Suppressor macrophage (primary cell): ENCODE results near the gene RGPD5.
"Not testable (repeated sequence)": the region's sequence is repeated elsewhere in the genome, so short reads cannot be mapped to it uniquely, and the experiment has no call there.

Experiments
- DNase-seq, 4 experiments: peaks; one replicate each; pipeline ENCODE4 v3.0.0-alpha.2; 2020 to 2022
- total RNA-seq, 17 experiments: gene quantifications; one replicate each; lab custom pipeline; 2026; ENCODE audit warnings: mixed read lengths in 6 of 17, inconsistent platforms in 3 of 17; lab: John Stamatoyannopoulos, UW

The RGPD5 gene
- 0 to 0.33 (median 0.08) reads per million in 17 experiments for total RNA-seq

GRCh38 chr2:109794074-109794737 is at the start of gene RGPD5:
TSS of gene RGPD5 (plus strand) at chr2:109794305. CDS start at chr2:109794466, 161 bp downstream.
- not testable (repeated sequence) for DNase-seq

- DNase-seq: not testable (repeated sequence)
Measured at GRCh38 chr2:109751572-109751971, 42.5 kb upstream of the RGPD5 start.

DNA sequence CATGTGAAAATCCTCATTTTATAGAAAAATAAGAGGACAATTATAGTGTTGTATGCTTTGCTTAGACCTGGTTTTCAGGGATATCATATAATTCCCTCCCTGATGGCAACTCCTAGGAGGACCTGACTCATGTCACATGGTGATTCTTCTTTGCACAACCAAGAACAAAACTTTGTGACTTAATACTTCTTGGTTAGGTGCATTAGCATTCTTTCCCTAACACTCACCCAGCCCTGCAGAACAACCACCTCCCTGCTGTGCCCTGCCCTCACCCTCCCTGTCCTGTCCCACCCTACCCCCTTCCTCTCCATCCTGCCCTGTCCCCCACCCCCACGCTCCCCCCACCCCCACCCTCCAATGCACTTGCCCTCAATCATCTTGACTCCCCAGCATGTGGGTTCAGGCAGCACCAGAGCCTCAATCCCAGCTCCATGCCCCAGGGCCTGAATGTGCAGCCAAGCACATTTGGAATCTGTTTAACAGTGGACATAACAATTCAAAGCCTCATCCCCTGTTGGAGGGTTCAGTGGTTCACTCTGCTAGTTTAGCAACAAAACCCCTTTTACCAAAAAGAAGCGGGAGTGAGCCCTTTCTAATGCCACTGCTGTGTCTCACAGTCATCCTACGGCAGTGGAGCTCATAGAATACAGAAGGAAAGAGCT is 36.8 kb upstream of the RGPD5 start:
- not testable (repeated sequence) for DNase-seq

DNA sequence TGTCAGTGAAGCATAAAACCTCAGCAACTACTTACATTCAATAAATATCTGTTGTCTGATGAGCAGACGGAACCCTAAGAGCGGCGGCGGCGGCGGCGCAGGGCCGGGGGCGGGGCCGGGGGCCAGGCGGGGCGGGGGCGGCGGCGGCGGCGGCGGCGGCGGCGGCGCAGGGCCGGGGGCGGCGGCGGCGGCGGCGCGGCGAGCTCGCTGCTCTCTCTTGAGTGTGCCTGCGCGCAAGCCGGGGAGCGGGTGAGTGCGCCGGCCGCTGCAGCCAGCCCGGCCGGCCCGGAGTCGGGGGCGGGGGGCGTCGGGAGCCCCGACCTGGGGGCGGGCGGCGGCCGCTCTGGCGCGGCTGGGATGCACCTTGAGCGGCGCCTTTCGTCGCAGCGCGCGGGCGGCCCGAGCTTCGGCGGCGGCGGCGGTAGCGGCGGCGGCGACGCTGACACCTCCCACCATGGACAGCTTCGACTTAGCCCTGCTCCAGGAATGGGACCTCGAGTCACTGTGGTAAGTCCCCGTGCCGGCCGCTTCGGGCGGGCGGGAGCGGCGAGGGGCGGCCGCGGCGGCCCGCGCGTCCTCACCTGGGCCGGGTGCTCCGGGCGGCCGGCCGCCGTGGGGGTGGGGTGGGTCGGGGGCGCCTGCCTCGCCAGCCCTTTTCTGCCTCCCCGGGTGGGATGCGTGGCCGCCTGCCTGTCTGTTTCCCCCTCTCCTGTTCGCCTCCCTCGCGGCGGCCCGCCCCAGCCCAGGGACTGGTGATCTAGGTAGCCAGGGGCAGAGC is 33.7 kb upstream of the RGPD5 start:
- DNase-seq: not testable (repeated sequence)

DNA sequence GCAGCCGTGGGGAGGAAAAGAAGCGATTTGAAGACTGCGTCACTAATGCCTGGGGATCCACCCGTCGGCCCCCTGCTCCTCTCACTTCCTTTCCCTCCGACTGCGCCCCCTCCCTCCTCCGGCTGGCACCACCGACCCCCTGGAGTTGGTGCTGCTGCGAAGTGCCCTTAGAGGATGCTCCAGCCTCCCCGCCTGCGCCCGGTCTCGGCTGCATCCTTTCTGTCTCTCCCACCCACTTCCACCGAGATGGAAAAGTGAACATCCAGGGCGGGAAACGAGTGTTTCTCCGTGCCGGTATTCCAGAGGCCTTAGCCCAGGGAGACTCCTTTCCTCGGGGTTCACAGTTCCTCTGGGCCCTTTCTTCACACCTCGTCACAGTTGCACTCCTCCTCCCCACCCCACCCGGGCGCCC is 33.1 kb upstream of the RGPD5 start:
- not testable (repeated sequence) for DNase-seq

- not testable (repeated sequence) for DNase-seq
Measured at GRCh38 chr2:109761976-109762375, 32.1 kb upstream of the RGPD5 start.

DNA sequence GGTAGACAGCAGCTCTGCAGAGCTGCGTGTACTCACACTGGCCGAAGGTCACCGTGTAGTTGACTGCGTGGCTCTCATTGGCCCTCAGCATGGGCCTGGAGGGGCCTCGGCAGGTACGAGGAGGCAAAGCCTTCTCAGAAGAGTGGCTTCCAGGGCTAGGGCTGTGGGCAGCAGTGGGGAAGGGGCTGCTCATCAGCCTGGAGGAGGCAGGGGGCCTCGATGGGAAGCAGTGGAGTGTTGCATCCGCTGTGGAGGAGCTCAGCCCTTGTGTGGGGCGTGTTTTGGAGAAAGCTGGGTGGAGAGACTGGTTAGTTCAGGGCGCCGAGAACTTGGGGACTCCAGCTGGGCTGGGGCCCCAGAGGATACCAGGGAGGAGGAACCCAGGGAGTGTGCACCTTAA is 28.0 kb upstream of the RGPD5 start:
- not testable (repeated sequence) for DNase-seq

DNA sequence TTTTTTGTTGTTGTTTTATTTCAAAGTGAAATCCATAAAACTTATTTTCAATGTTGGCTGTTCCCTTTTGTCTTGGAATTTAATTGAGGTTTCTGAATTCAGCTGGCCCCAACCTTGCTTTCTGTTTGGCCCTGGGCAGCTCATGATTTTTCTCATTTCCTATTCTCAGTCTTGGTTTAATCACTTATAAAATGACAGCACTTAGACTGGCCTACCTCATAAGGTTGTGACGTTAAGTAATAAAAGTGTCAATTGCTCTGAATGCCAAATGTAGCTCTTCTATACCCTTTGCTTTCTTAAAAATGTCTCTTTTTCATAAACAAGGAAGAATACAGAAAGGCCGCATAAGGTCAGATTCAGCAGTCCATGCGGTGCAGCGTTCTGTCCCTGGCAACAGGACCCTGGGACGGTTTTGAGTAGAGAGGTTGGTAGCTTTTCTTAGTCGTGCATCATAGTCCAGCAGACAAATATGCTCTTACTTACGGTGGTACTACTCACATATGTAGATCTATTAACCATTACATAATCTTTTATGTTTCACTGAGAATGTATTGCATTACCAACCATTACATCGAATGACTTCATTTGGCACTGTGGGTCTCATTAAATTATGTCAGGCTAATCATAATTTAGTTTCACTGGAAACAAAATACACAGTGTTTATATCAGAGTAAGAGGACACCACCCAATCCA is 27.1 kb upstream of the RGPD5 start:
- not testable (repeated sequence) for DNase-seq

GRCh38 chr2:109768934-109769333 is 25.2 kb upstream of the RGPD5 start:
- not testable (repeated sequence) for DNase-seq

- DNase-seq: not testable (repeated sequence)
Measured at GRCh38 chr2:109779118-109779517, 15.0 kb upstream of the RGPD5 start.

DNA sequence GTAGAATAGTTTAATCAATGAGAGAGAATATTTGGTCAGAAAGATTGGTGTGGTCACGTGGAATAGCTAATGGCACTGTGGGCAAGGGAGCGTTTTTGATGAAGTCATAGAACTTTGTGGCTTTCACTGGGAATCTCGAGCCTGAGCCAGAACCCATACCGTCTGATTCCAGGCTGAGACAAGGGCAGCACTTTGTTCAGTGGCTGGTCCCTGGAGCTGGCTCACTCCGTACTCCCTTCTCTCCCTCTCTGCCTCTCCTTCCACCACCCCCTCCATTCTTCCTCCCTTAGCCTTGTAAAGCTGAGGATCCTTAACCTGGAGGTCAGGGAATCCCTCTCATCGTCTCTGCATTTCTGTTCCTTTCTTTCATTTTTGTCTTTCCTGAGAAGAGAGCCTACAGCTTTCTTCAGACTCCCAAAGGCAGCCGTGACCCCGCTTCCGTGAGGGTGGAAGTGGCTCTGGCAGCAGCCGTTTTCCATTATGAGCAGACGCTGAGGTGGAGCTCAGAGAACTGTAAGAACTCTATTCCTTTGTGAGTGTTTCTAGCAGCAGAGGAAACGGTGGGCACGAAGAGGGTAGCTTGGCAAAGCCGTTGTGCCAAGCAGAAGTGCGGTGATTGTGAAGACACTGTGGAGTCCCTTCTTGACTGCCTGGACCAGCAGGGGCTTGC is 12.8 kb upstream of the RGPD5 start:
- DNase-seq: not testable (repeated sequence)

DNA sequence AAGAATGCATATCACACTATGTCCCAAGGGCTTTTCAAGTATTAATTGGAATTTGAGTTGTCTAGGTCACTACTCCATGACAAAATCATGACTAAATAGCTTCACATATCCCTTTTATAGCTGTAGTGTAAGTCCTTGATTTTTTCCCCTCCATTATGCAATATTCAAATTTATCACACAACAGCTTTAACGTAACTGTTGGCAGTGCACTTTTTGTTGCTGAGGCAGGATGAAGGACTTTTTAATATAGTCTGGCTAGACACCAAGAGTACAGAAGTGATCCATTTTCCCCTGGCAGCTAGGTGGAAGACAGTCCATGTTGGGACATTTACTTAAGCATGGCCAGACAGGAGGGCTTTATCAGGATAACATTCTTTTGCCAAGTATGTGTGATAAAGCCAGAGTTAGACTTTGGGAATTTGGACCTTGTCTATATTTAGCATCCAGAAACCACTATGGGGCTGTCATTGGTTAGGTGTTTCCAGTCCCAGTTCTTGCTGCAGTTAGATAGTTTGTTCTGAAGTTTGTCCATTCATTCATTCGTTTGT is 11.6 kb upstream of the RGPD5 start:
- DNase-seq: not testable (repeated sequence)

DNA sequence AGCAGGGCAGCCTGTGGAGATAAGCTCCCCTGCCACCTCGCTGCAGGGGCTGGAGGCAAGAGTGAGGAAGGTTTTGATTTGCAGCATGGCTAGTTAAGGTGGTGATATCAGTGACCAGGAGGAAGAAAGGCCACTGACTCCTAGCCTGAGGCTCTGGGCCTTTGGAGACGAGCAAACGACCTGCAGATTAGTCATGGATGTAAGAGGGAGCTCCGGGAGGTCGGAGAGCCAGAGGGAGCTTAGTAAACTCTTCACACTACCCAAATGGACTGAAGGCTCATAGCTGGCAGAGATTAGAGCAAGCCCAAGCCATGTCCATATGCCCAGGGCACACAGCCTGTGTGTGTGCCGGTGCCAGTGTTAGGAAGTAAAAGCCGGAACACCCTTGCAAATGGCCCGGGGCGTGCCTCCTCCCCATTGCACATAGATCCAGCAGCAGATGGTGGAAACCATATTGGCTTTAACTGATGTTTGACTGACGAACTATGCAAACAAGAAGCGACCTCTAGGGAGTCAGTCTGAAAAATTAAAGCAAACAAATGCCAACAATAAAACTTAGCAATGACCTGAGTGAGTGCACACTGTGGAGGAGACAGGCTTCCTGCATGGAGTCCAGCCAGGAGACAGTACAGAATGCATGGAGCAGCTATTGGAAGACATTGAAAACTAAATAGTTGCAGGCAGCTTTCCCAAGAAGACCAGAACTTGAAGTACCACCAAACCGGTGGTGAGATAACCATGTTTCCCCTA is 2.4 kb upstream of the RGPD5 start:
- DNase-seq: not testable (repeated sequence)

- not testable (repeated sequence) for DNase-seq
Measured at GRCh38 chr2:109792659-109793058, 1.4 kb upstream of the RGPD5 start.

- not testable (repeated sequence) for DNase-seq
Measured at GRCh38 chr2:109871129-109871751, 77.1 kb downstream of the RGPD5 start.

GRCh38 chr2:109876625-109877024 is 82.5 kb downstream of the RGPD5 start:
- DNase-seq: not testable (repeated sequence)

GRCh38 chr2:109882112-109882511 is 88.0 kb downstream of the RGPD5 start:
- not testable (repeated sequence) for DNase-seq

DNA sequence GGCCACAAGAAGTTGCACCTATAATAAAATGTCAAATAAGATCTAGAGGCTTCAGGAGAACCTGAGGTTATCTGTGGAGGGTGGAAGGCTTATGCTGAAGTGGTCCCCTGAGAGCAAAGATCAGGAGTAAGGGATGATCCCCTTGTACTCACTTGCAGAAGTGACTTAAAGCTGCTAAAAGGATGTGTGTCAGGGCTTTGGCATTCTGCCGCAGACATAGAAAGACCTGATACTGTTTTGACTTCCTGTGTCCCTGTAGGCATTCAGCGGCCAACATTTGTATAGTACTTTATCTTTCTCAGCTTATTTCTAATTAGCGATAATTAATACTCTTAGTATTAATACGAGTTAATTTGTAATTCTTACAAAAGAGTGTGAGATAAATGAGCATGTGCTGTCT is 94.3 kb downstream of the RGPD5 start:
- DNase-seq: not testable (repeated sequence)

- not testable (repeated sequence) for DNase-seq
Measured at GRCh38 chr2:109889909-109890308, 95.8 kb downstream of the RGPD5 start.

- not testable (repeated sequence) for DNase-seq
Measured at GRCh38 chr2:109891024-109891423, 96.9 kb downstream of the RGPD5 start.
